ENCODE results near the gene UVSSA.

DNA sequence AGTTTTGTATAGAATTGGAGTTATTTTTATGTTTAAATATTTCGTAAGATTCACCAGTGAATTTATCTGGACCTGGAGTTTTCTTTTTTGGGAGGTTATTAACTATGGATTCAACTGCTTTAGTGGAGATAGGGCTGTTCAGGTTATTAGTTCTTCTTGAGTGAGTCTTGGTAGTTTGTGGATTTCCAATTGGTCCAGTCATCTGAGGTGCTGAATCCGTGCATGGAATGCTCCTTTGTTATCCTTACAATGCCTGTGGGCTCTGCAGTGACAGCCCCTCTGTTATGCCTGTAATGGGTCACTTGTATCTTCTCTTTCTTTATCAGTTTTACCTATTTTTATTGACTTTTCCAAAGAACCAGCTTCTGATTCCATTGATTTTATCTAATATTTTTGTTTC is 74.6 kb downstream of the UVSSA start:
- TF ChIP-seq YY1 (IDR thresholded peaks at IDR 0.05; ENCODE audit: insufficient read depth, insufficient read length) (no peak), ZNF274 (IDR thresholded peaks at IDR 0.05; ENCODE audit: low read depth, low read length) (no peak), SUZ12 (IDR thresholded peaks at IDR 0.05; ENCODE audit: extremely low read depth, insufficient read depth, insufficient read length) (no peak)

Data from NT2/D1 (cell line).